Islet precursor cell (in vitro differentiated cells): ENCODE results near the gene SEC22C.

Experiments used
- DNase-seq: peaks from one replicate; pipeline ENCODE4 v3.0.0-alpha.2; 2018

SEC22C gene

GRCh38 chr3:42510325-42510724 is 71.4 kb downstream of the SEC22C start:
- DNase-seq, result no peak

DNA sequence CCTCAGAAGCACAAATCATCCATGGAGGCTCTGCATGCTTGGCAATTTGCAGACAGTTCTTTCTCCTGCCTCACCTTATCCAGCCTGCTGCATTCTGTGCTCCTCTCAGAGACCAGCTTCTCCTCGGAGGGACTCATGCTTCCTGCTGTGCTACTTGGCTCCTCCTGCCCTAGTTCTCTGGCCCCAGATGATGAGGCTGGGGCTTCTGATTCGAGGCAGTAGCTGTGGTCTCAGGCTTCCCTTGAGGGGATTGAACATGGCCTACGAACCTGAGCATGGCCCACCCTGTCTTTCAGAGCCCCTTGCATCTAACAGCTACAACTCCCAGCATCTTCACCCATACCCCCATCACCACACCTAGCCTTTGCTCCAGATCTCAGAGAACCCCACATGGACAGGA is 72.7 kb downstream of the SEC22C start:
- no peak for DNase-seq

DNA sequence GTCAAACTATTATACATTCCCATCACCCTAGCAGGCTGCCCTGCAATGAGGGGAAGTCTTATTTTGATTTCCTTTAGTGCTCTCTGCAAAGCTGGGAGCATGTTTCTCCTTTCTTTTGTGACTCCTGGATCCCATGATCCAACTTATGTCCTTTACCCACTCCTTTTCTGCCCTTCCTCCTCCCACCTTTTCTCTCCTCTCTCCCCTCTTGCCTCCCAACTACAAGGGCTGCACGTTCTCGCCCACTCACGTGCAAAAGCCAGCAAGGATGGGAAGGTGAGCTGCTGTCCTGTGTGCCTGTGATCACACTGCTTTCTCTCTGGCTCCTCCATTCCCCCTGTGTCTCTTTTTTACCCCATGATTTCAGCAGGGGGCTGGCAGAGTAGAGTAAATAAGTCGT is 73.2 kb downstream of the SEC22C start:
- peak; percentile 30 for DNase-seq

DNA sequence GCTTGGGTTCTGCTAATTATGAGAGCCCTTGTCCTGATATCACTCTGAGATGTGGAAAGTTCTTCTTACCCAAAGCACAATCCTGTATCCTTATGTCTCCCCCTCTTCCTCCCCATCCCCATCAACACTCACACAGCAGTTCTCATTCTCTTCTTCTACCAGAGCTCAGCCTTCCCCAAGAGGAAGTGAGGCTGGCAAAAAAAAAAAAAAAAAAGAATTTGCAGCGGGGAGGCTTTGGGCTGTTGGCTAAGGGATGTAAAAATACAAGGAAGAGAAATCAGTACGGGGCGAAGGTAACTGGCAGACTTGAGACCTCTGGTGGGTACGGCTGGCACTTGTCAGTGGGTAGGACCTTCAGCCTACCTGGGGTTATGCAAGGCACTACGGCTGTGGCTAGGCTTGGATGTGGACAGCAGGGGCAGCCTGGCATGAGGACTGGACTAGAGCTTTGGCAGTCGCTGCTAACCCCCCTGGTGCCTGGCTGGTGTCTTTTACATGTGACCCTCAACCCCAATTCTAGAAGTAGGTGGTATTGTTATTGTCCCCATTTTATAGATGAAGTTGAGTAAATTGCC is 73.9 kb downstream of the SEC22C start:
- DNase-seq, result peak; percentile 37

DNA sequence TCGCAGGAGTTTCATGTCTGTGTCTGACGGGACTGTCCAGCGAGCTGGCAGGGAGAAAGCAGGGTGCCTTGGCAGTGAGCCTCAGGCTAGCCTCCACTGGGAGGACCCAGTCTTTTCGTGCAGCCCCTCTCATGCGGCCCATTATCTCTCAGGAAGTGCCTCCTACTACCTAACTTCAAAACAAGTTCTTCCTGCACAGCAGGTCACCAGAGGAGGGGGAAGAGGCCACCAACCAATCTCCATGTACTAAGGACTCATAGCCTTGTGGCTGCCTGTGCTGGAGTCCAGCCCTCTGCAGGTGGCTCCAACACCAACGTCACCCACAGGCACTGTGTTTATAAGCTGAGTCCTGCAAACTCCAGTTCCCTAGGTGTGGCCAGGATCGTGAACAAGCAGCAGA is 74.5 kb downstream of the SEC22C start:
- peak; percentile 81 for DNase-seq

DNA sequence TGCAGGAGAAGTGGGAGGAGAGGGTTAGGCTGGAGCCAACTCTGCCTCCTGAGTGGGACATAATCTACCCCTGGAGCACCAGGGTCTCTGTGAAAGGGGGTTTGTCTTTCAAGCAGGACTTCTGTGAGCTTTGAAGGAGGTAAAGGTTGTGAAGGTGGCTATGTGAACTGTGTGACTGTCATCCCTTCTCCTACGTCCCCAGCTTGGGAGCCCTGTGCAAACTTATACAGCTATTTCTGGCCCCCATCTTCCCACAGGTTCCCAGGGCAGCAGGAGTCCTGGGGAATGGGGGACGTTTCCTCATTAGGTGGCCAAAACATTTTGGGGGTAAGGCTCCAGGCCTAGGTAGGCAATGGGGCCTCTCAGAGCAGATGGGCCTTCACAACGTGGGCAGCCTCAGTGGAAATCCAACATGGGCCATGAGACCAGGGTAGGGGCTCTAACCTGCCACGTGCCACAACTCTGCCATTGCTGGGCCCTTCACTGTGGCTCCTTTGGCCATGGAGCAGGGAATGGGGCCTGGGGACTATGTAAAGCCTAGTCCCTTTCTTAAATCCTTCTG is 75.8 kb downstream of the SEC22C start:
- peak; percentile 41 for DNase-seq

GRCh38 chr3:42505128-42505848 is 76.5 kb downstream of the SEC22C start:
- DNase-seq, result peak; percentile 48

GRCh38 chr3:42504334-42505127 is 77.2 kb downstream of the SEC22C start:
- DNase-seq, result peak; percentile 40

- DNase-seq, result peak; percentile 44
These were observed 77.8 kb downstream of the SEC22C start for GRCh38 chr3:42503957-42504333.

GRCh38 chr3:42503251-42503924 is 78.4 kb downstream of the SEC22C start:
- DNase-seq, result peak; percentile 27

DNA sequence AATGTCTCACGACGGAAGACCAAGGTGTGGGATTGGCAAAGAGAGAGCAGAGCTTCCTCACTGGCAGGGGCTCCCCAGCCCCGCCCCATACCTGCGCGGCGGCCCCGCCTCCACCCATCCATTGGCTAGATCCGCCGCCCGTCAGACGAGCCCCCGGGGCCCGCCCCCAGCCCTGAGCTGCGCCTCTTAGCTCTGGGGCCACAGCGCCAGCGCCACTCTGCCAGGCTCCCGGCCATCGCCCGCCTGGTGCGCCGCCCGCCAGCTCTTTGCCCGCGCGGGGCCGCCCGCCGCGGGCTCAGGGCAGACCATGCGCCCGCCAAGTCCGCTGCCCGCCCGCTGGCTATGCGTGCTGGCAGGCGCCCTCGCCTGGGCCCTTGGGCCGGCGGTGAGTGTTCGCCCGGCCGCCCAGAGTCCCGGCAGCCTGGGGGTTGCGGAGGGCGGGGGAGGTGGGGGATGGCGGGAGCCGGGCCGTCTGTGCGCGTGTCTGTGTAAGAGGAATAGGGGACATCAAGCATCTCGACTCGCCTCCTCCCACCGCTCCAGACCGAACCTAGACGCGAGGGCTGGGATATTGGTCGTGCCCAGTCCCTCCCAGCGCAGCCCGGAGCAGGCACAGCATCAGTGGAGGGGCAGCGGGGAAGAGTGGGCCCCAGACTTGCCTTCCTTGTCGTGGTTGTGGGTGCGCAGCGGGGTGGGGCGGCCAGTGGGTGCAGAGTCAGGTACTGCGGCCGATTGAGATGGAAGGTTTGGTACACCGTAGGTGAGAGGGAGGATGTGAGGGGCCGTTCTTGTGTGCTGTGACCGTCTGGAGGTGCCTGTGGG is 79.1 kb downstream of the SEC22C start, which contains the start of gene VIPR1:
TSS of gene VIPR1 (plus strand) at position 215 of the 822 bp plus-strand sequence. CDS start at position 308, 93 bp downstream.
- peak; percentile 94 for DNase-seq

- DNase-seq, result peak; percentile 84
These were observed 79.9 kb downstream of the SEC22C start for GRCh38 chr3:42501681-42502428.

- peak; percentile 72 for DNase-seq
These were observed 80.5 kb downstream of the SEC22C start for GRCh38 chr3:42501321-42501680.

DNA sequence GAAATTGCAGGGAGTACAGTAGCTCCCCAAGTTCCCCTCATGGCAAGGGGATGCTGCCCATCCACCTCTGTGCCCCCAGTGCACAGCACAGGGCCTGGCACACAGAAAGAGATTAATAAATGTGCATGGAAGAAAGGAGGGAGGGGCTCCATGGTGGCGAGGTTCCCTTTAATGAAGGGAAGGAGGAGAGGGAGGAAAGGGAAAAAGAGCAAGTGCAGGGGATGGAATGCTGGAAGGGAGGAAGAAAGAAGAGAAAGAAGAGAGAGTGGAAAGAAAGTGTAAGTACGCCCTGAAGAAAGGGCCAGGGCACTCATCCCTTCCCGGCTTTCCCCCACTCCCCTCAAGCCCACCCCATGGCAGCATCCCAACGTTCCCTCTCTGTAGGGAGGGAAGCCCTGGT is 80.9 kb downstream of the SEC22C start:
- no peak for DNase-seq

DNA sequence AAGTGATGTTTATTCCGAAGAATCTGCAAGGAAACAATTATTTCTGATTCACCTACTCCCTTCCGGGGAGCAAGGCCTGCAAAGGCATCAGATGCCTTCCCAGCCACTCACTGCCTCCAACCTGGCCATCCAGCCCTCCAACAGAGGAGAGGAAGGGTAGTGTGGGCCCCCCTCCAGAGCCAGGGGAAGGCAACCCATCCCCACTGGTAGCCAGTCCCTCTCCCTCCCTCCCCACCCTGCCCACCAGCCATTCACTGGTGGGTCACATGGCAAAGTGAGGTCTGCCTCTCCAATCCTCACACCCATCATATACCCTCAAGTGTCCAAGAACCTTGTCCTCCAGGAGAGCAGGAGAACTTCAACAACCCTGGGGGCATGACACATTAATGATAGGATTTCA is 81.7 kb downstream of the SEC22C start:
- DNase-seq, result peak; percentile 53

GRCh38 chr3:42499478-42499871 is 82.3 kb downstream of the SEC22C start:
- DNase-seq, result peak; percentile 43

GRCh38 chr3:42498791-42499477 is 82.8 kb downstream of the SEC22C start:
- DNase-seq, result peak; percentile 61

- peak; percentile 58 for DNase-seq
These were observed 83.7 kb downstream of the SEC22C start for GRCh38 chr3:42498034-42498433.
